GM10266 (cell line): ENCODE data around the gene DNAJB5.
"Not testable (repeated sequence)": the region's sequence is repeated elsewhere in the genome, so short reads cannot be mapped to it uniquely, and the experiment has no call there.

Experiments
- DNase-seq: peaks from one replicate; pipeline ENCODE4 v3.0.0; 2012; ENCODE audit errors: extremely low spot score
- TF ChIP-seq, protein P1 (sequence below): IDR thresholded peaks from 2 replicates; pipeline ENCODE4 v1.5.1; 2012; ENCODE audit warnings: mild to moderate bottlenecking, low read depth; ENCODE audit not compliant: control insufficient read depth, insufficient read depth; ENCODE audit errors: missing control alignments

The DNAJB5 gene

DNA sequence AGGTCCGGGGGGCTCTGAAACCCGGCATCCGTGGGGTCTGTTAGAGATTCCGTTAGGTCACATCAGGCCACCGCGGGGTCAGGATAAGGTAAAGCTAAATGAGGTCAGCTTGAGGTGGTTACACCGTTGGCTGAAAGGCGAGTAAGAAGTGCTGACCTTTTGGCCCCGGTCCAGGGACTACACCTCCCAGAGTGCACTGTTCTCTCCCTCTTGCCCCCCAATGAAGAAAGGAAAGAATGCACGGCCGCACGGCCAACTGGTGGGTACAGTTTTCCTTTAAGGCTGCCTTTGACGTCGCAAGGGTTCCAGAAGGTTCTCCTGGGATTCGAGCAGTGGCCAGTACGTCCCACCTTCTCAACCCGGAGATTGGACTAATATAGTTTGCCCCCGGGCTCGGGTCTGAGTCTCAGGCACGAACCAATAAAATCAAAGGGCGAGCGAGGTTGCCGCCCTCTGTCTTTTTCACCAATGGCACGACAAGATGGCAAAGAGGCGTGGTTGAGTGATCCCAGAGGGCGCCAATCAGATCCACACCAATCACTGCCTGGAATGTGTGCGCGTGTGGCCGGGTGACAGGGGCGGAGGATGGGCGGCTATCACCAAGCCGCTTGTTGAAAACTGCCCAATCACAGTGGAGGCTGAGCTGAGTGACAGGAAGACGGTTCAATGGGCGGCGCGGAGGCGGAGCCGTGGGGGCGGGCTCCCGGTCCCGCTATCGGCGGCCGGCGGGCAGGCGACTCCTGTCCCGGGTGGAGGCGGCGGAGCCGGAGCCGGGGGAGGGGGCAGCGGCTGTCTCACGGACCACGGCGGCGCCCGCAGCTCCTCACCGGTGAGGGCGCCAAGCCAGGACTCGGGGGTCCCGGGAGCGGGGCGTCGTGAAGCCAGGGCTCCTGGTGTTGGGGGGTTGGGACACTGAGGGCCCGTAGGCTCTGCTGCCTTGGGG lies at the start of gene DNAJB5:
Gene DNAJB5, plus strand, starts transcription at position 743 of the 943 bp plus-strand sequence. CDS start 886 bp downstream, outside the sequence.
- TF ChIP-seq, protein P1, sequence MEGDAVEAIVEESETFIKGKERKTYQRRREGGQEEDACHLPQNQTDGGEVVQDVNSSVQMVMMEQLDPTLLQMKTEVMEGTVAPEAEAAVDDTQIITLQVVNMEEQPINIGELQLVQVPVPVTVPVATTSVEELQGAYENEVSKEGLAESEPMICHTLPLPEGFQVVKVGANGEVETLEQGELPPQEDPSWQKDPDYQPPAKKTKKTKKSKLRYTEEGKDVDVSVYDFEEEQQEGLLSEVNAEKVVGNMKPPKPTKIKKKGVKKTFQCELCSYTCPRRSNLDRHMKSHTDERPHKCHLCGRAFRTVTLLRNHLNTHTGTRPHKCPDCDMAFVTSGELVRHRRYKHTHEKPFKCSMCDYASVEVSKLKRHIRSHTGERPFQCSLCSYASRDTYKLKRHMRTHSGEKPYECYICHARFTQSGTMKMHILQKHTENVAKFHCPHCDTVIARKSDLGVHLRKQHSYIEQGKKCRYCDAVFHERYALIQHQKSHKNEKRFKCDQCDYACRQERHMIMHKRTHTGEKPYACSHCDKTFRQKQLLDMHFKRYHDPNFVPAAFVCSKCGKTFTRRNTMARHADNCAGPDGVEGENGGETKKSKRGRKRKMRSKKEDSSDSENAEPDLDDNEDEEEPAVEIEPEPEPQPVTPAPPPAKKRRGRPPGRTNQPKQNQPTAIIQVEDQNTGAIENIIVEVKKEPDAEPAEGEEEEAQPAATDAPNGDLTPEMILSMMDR: no peak
- peak; percentile 97 for DNase-seq

GRCh38 chr9:34939989-34940388 lies 49.6 kb upstream of the DNAJB5 start:
- not testable (repeated sequence) for DNase-seq

GRCh38 chr9:34948451-34948850 lies 41.1 kb upstream of the DNAJB5 start:
- no peak for DNase-seq
- TF ChIP-seq, protein P1: no peak

DNA sequence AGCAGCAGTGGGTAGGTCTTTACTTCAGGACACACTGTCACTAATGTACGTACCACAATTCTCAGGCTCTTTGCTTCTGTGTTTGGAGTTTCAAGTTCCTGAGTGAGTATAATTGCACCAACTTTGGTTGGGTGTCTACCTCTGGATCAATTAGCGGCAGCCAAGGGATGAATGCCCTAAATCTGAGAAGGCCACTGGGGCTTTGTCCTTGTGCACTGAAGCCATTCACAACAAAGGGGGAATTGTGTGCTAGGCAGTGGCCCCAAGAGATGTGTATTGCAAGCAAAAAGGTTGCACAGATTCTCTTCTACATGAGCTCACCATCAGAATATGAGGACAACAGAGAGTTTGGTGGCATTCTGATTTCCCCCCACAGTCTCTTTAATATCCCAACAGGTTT lies 35.3 kb upstream of the DNAJB5 start:
- TF ChIP-seq, protein P1: no peak
- DNase-seq: no peak

GRCh38 chr9:34956066-34956465 lies 33.5 kb upstream of the DNAJB5 start:
- not testable (repeated sequence) for DNase-seq

GRCh38 chr9:34956648-34957047 lies 32.9 kb upstream of the DNAJB5 start:
- TF ChIP-seq, protein P1: no peak

GRCh38 chr9:34957492-34958410 lies 31.8 kb upstream of the DNAJB5 start, which contains the start of gene PHF24:
PHF24 (plus strand) TSS chr9:34958285; CDS start chr9:34971299, 13,014 bp downstream.
- peak; percentile 34 for DNase-seq
- TF ChIP-seq, protein P1: peak; percentile 26

More at GRCh38 chr9:34956648-34957047, 32.9 kb upstream of the DNAJB5 start:
- DNase-seq: peak; percentile 63
